Stimulated activated CD4-positive, alpha-beta T cell treated with anti-CD3 and anti-CD28 coated beads, Interleukin-1b, Interleukin-23, amount 100 ng/mL, for 1 hour (primary cell): ENCODE results near the gene ATAT1.
"Not testable (repeated sequence)": the region's sequence is repeated elsewhere in the genome, so short reads cannot be mapped to it uniquely, and the experiment has no call there.

ENCODE experiments used
- DNase-seq, 2 donors: peaks; one replicate each; pipeline ENCODE4 v3.0.0-alpha.2; 2020; ENCODE audit warnings: low read depth in 2 of 2

The ATAT1 gene

DNA sequence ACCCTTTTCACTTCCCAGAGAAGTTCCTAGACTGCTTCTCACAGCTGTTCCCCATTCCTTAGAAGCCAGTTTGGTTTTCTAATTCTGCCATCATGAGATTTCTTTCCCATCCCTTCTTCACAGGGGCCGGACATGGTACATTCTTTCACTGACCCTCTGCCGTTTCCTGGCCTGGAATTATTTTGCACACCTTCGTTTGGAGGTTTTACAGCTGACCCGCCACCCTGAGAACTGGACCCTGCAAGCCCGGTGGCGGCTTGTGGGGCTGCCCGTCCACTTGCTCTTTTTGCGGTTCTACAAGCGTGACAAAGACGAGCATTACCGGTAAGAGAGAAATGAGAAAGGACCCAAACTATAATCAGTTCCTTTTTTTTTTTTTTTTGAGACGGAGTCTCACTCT lies 24.5 kb downstream of the ATAT1 start:
- DNase-seq = no peak

DNA sequence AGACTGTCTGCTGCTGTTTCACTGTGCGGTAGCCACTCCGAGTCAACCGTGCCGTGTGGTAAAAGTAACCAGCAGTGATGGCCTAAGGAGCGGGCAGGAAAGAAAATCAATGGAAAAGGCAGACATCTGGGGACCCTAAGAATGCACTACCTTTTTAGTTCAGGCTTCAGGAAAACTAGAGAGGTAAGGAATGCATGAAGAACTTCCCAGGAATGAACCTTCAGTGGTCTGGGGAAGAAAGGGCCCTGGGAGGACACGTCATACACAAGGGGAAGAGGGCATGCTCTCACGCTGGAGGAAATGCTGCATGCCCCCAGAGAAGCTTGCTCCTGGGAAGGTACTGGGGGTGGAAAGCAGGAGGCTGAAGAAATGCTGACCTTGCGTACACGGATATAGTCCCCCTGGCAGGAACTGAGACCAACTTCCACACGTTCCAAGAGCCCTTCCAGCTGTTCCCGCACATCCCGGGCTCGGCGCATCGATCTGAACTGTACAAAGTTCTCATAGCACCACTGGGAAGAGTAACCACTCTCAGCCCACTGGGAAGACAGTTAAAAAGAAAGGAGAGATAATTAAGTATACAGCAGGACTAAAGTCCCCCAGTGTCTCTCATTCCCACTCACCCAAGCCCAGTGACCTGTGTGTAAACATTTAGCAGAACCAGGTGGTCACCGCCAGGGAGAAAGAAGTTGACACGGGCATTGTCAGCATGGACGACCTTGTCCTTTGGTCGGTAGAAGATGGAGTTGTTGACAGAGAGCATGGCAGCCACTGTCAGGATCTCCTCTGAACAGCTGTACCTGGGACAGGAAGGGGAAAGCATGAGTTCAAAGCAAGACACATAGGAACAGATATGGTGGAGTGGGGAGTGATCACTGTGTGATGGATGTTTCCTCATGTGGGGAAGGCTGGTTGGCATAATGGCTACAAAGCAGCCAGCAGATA lies 28.4 kb downstream of the ATAT1 start:
- DNase-seq = no peak

DNA sequence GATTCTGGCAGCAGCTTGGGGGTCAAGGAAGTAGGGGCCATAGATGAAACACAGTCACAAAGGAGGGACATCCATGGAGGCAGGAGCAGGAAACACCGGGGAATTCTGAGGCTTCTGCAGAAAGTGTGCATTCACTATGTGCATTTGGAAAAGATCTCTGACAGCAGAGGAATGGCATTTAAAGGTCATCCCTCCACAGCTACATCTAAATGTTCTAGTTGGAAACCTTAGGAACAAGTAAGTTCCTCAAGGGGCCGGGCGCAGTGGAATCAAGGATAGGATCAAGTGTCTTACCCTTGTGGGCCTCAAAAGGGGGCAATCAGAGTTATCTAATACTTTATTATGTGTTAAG lies 29.0 kb downstream of the ATAT1 start:
- DNase-seq = no peak

DNA sequence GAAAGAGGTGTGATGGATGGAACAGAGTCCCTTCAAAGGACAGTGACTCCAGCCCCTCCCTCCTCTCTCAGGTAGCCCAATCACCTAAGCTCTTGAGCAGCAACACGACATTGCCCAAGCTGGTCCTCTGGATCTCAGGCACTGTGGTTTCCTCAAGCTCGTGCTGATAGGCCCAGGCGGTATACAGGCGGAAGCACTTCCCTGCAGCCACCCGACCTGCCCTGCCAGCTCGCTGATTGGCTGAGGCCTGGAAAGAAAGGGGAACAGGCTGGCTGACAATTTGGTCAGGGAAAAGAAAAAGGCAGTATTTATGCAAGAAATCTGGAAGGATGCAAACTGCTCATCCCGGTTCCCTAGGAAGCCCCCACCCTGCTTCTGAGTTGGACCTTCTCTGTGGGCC lies 29.8 kb downstream of the ATAT1 start:
- no peak for DNase-seq

DNA sequence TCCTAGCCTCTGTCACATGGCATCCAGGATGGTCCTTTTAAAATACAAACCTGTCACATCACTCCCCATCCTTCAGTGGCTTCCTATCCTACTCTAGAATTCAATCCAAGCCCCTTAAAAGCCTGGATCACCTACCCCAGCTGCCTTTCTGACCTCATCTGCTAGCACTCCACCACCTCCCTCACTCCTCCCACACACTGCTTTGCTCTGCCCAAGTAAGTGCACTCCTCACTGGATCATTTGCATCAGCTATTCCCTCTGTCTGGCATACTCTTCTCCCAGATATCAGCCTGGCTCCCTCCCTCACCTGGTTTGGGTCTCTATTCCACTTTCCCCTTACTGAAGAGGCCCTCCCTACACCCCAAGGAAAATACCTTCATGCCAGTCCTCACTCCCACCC lies 30.8 kb downstream of the ATAT1 start:
- DNase-seq = no peak

DNA sequence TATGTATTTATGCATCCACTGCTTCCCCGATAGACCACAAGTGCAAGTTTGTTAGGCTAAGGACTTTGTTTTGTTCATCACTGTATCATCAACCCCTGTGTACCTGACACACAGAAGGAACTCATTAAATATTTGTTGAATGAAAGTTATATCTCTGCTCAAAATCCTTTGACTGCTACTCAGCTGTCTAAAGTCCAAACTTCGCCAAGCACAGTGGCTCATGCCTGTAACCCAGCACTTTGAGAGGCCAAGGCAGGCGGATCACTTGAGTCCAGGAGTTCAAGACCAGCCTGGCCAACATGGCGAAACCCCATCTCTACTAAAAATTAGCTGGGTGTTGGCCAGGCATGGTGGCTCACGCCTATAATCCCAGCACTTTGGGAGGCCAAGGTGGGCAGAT lies 31.2 kb downstream of the ATAT1 start:
- not testable (repeated sequence) for DNase-seq

DNA sequence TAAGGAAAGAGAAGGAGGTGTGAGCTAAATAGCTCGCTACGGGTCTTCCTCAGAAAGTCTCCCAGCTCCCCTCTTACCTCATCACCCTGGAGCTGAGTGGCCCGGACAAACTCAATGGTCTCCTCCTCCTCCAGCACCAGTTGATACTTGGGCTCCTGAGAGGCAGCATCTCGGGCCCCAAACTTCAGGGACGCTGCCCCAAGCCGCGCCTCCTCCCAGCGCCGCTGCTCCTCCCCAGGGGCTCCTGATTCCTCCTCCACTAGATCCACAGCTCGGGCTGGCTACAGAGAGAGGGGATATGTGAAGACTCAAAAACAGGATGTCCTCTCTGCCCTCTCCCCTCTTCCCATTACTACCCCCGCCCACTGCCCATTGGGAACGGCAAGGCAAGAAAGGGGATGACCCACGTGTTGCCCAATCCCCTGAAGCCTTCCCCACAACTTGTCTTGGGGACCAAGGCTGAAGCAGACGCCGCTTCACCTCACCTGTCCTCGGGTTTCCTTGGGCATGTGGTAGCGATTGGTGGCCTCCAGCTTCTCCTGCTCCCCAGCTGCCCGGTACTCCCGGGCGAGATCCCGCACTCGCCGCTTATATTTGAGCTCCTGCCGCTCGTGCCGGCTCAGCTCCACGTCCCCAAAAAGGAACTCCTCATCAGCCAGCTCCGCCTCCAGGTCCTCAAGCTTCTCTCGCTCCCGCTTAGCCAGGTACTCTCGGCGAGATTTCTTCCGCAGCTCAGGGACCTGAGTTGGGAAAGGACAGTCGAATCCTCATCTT lies 38.5 kb downstream of the ATAT1 start:
- DNase-seq = no peak

DNA sequence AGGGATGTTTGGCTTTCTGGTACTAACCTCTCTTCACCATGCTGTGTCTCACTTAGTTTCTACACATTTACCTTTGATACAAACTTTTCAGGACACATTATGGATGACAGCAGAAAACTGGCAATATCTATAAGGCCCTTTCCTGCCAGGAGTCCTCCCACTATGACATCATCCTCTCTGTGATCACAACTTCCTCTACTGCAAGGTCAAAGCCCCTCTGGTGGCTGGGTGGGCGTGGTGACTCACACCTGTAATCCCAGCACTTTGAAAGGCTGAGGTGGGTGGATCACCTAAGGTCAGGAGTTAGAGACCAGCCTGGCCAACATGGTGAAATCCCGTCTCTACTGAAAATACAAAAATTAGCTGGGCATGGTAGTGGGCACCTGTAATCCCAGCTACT lies 39.6 kb downstream of the ATAT1 start:
- DNase-seq = not testable (repeated sequence)

DNA sequence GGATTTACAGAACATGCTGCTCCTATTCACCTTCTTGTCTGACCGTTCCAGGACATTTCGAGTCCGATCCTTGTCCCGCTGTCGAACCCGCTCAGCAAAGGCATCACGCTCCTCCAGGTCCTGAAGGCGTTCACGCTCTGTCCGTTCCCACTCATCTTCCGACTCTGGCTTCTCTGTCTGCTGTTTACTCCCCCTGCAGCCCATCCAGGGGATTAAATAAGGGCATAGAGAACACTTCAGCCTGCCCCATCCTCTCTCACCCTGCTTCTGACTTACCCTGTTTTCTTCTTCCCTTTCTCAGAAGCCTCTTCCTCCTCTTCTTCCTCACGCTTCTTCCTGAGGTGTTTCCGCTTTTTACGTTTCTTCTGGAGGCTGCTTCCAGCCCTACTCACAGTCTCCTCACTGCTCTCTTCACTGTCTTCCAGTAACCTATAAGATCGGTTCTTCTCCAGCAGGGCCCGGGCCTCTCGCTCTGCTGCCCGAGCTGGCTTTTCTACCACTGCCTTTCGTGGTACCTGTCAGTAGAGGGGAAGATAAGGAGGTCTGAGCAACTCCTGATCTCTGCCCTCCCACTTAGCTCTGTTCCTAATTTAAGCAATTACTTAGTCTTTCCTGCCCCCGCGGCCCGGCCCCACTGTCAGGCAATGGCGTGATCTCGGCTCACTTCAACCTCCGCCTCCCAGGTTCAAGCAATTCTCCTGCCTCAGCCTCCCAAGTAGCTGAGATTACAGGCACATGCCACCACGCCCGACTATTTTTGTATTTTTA lies 44.3 kb downstream of the ATAT1 start:
- no peak for DNase-seq

DNA sequence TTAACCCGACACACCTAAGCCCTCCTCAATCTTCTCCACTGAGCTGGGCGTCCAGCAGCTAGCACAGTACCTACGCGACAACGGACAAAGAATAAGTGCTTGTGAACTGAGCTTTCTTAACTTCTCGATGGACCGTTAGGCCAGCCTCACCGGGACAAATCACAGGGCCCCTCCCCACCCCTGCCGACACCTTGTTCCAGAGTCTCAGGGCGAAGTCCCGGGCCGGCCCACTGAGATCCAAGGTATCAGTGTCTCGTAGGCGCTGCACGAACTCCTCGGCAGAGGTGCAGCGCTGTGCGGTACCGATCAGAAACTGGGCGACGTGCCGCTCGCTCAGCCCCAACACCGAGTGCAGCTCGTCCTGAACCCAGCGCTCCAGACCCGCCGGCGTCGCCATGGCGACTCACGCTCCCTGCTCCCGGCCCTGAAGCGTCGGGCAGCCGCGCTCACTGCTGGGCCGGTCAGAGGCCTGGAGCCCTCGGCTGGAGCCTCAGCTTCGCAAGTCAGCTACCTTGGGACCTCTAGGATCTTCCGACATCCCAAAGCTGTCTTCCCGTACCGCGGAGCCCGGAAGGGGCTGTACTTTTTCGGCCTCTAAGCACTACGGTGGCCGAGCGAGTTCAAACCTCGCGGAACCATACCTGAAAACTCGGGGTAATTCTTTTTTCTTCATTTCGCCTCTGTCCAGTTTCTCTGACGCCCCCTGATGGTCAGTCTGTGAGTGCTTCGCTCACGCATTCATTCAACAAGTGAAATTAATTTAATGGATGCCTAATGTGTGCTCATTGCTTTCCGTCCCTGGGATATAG lies 46.0 kb downstream of the ATAT1 start, which contains the start of gene DHX16:
Gene DHX16 (minus strand): TSS at position 562 of the 809 bp plus-strand sequence. CDS start 165 bp downstream, at position 397.
- DNase-seq = peak; percentile 73 to 79

DNA sequence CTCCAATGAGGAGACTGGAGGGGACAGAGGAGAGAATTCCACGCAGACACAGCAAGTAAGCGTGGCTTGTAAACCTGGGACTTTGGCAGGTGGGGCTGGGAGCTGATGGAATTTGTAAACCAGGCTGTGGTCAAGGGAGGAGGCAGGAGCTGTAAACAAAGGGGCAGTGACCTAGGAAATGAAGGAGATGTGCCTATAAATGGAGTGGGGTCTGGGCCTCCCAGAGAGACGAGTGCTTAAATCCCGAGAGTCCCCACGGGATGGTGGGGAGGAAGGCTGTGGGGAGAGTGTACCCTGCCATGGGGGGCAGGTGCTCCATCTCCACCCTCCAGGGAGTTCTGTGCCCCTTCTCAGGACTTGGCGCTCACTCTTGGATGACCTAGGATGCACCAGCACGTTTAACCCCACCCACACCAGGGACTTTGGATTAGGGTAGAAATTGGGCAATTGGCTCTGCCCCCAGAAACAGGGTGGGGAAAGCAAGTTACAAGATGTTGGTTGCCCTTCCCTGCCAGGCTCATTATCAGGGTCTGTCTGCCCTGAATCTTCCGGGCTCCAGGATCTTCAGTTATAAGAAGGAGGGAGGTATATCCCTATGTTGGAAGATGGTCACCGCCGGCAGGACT lies 50.1 kb downstream of the ATAT1 start:
- DNase-seq = no peak

DNA sequence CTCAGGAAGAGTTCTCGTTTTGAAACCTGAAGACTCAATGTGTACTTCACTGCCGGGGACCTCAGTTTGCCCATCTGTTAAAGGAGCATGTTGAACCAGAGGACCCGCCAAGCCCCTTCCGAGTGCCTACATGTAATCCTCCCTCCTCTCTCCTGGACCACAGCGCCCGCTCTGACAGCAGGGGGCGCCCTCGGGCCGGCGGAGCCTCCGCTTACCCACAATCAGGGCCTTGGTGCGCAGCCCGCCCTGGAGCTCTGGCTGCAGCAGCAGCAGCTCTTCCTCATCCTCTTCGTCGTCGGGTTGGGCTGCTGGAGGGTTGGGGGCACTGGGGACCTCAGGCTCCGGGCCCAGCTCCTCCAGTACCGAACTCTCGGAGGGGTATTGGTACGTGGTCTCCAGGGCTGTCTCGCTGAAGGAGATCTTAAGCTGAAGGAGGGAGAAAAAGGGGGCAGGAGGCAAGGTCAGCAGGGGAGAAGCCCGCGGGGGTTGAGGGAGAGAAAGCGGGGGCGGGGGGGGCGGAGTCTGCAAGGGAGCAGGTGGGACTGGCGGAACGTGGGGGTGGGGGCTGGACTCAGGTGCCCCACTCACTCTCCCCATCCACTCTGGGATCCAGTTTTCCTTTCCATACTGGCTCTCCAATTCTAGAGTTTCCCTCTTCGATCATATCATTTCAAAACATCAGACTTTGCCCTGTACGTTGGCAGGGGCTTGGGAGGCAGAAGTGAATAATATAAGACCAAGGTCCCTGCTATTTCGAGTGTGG lies 52.5 kb downstream of the ATAT1 start:
- peak; percentile 87 to 92 for DNase-seq

DNA sequence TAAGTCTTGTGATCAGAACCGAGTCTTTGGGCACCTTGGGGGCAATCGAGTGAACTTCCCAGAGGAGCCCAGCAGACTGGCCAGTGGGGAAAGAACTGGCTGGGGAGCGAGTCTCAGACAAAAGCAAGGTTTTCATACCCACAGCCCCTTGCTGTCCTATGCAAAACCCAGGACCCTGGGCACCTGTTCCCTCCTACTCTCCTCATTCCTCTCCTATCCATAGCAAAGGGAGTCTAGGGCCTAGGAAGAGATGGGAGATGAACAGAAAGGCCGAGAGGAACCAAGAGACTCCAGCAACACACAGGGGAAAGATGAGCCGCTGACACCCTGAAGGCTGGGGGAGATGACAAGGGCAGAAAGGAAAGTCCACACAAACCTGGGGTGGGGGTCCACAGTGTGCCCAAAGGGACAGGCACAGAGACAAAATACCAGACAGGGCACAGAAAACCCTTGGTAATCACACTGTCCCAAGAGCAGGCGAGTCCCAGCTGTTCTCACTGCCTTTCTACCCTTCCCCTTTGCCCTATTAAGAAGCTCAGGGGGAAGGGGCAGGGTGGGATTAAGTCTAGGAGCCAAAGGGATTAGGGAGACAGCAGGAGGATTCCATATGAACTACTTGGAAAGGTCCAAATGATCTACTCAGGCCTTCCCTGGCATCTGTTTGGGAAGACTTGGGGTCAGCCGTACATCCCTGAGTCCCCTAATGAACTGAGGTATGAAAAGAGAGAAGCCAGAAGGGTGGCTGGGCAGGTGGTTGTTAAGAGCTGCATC lies 53.3 kb downstream of the ATAT1 start:
- no peak for DNase-seq

DNA sequence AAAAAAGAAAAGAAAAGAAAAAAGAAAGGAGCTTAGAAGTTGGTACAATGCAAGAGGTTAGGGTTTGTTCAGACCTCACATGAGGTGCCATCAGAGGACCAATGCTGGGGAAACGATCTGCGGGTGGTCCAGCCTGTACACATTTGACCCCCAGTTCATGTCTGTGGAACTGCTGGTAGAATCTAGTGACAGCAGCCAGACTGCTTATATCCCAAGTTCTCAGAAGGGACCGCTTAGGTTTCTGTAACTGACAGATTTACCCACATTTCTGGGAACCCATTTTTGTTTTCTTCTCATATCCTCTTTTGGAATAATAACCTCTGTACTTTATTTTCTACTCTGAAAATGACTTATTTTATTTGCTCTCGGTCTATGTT lies 55.1 kb downstream of the ATAT1 start:
- DNase-seq = no peak

DNA sequence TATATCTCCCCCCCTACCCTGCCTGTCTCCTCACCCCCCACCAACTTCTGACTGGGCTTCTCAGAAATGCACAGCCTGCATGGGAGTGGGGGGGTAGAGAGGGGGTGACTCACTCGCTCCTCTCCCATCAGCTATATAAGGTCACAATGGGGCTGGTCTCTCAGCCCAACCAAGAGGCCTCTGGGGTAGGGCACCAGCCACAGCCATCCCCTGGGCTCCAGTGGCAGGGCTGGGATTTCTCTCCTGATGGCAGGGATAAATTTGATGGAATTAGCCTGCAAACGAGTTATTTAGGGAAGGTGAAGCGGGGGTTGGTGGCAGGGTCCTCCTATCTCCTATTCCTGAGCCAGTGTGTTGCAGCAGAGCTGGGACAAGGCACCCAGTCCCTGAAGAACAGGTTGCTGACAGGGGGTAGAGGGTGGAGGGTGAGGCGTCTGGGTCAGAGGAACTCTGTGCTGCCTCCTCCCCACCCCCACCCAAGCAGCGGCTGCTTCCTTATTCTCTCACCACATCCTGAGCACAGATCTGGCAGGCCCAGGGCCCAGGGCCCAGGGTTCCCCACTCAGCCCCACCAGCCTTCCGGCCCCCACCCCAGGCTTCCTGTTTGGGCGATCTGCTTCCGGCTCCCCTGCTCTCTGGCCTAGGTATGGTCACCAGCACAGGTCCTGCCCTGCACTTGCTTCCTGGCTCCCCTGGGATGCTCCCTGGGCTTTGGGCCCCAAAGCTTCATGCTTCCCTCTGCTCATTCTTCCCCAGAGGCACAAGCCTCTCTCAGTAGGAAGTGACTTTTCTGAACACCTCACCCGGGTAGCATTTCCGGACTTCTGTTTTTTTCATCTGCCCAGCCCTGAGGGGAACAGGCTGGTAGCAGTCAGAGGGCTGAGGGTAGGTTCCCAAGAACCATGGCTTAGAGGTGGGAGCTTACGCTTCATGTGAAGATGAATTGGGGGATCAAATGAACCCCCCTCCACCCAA lies 55.8 kb downstream of the ATAT1 start:
- DNase-seq = peak; percentile 57 to 65

DNA sequence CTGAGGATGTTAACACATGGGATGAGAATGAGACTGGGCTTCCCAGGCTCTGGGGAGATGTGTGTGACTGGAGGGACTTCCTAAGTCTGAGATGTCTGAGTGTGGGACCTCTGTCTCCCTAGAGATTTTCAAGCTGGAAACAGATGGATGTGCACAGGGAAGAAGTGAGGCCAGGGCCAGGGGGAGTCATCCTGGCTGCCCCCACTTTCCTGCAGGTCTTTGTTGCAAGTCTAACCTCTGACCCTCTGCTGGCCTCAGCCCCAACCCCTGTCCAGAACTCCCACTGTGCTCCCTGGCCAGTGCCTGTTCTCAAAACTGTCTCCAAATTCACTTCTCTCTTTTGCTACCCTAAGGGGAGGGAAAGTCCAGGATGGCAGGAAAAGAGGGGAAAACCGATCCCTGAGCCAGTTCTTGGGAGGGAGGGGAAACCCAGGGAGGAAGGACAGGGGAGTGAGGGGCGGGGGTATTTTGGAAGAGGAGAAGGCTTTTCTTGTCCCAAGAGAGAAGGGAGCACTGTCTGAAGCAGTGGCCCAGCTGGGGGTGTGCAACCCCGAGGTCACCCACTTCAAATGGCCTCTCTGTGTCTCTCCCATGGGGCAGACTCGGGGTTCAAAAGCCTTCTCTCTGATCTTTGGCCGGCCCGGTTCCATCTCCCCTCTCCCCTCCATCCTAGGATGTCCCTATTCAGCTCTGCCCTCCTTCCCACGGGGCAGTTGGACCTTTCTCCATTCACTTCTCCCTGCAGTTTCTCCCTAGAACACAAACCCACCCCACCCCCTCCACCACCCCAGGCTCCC lies 56.7 kb downstream of the ATAT1 start:
- DNase-seq = no peak

DNA sequence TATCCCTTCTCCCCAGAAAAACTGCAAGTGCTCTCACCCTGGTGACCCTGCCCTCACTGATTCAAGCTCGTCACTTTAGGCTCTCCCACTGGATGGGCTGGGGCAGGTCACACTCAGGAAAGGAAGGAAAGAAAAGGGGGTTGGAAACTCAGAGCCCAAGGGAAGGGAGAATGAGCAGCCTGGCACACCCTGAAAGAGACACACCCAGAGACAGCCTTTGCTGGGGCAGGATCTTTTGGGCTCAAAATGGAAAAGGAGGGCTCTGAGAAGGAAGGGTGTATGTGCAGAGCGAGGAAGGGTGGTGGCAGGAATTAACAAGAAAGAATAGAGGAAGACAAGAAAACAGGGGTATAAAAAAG lies 57.3 kb downstream of the ATAT1 start:
- no peak for DNase-seq
